NCI-H146 (cell line): ENCODE data around the gene MAPK13.
A peak's percentile ranks its signal among the peaks of the same experiment; 100 is the strongest.
"Not testable (repeated sequence)": the region's sequence is repeated elsewhere in the genome, so short reads cannot be mapped to it uniquely, and the experiment has no call there.

Experiments
- DNase-seq: peaks from one replicate; lab custom pipeline; 2025; lab: John Stamatoyannopoulos, UW

The MAPK13 gene

DNA sequence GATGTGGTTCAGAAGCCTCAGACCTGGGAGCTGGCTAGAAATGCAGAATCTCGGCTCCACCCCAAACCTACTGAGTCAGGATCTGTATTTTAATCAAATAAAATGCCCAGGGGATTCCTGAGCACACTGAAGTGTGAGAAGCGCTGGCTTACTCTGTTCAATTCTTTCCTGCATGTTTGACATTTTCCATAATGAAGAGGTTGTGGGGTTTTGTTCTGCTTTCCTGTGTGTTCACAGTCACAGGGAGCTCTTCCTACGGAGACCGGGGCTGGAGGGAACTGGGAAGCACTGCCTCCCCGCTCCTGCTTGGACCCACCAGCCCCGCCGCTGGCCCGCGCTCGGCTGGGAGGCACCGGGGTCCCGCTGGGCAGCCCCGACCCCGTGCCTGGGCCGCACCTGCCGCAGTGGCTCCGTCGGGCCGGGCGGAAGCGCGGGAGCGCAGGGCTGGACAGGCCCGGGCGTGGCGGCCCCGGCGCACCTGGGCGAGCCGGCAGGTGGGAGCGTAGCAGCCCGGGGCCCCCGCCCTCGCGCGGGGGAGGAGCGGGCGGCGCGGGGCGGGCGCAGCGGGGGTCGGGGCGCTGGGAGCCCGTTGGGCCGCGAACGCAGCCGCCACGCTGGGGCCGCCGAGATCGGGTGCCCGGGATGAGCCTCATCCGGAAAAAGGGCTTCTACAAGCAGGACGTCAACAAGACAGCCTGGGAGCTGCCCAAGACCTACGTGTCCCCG, at the start of gene MAPK13:
MAPK13 (plus strand) TSS at position 573 of the 726 bp plus-strand sequence; CDS start at position 643, 70 bp downstream.
- DNase-seq: peak; percentile 90

DNA sequence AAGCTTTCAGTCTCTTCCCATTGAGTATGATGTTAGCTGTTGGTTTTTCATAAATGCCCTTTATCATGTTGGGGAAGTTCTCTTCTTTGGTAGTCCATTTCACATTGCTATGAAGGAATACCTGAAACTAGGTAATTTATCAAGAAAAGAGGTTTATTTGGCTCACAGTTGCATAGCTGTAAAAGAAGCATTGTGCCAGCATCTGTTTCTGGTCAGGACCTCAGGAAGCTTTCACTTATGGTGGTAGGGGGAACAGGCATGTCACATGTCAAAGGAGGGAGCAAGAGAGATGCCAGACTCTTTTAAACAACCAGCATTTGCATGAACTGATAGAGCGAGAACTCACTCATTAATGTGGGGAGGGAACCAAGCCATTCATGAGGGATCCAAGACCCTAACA, 48.0 kb upstream of the MAPK13 start:
- no peak for DNase-seq

DNA sequence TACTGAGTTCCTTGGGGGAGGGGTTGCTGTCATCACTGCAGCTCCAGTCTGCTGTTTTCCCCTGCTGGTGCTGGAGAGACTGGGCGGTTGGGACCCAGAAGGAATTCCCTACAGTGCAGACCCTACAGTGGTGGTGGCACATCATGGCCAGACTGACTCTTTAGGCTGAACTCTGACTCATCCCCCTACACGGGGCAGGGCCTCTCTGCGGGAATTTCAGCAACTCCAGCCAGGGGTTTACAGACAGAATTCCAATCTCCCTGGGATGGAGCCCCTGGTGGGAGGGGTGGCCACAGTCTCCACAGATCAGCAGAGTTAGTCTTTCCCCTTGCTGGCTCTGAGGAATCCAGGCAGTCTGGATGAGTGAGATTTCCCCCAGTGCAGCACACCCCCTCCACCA, 46.9 kb upstream of the MAPK13 start:
- no peak for DNase-seq

DNA sequence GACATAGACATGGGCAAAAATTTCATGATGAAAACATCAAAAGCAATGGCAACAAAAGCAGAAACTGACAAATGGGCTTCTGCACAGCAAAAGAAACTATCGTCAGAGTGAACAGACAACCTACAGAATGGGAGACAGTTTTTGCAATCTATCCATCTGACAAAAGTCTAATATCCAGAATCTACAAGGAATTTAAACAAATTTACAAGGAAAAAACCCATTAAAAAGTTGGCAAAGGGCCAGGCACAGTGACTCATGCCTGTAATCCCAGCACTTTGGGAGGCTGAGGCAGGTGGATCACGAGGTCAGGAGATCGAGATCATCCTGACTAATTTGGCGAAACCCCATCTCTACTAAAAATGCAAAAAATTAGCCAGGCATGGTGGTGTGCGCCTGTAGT, 42.1 kb upstream of the MAPK13 start:
- DNase-seq: not testable (repeated sequence)

DNA sequence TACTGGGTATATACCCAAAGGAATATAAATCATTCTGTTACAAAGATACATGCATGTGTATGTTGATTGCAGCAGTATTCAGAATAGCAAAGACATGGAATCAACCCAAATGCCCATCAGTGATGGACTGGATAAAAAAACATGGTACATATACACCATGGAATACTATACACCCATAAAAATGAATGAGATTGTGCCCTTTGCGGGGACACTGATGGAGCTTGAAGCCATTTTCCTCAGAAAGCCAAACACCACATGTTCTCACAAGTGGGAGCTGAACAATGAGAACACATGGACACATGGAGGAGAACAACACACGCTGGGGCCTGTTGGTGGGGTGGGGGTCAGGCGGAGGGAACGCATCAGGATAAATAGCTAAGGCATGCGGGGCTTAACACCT, 41.3 kb upstream of the MAPK13 start:
- DNase-seq: no peak

DNA sequence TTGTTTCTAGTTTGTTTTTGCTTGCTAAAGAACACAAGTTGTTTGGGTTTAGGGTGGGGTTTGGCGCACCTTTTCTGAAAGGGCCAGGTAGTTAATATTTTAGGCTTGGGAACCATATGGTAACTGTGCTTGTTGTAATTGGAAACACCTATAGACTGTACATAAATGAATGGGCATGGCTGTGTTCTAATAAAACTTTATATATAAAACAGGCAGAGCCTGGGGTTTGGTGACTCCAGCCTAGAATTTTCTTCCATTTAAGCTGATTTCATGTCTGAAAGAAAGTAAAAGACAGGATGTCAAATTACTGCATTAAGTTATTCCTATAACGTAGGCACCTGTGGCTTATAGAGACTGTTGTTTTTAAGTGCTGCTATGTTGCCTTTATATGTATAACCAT, 36.1 kb upstream of the MAPK13 start:
- DNase-seq: no peak

DNA sequence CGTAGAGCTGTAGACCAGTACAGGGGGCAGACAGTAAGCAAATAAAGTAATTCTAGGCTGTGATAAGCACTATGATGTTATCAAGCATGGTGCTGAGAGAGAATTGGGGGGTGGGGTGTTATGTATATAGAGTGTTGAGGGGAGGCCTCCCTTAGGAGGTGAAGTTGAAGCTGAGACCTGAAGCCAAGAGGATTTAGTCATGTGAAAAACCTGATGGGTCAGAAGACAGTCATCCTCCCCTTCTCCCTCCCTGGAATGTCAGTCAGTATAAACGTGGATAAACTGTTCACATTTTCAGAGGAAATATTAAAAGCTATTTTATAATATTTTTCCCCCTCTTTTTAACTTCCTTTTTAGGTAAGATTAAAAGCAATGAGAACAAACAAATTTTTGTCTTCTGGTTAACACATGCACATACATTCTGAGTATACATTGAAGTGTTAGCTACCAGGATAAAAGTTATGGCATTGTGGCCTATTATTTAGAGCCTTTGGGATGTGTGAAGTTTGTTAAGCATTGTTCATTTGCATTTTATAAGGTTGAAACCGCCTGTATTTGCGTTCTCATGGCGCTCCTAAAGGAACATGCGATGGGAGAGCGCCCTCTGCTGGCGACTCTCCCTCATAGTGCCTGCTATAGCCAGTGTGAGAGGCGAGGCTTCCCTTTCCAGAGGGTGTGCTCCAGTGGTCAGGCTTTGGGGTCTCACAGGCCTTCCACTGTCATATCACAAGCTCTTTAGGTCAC, 35.4 kb upstream of the MAPK13 start:
- DNase-seq: peak; percentile 71

DNA sequence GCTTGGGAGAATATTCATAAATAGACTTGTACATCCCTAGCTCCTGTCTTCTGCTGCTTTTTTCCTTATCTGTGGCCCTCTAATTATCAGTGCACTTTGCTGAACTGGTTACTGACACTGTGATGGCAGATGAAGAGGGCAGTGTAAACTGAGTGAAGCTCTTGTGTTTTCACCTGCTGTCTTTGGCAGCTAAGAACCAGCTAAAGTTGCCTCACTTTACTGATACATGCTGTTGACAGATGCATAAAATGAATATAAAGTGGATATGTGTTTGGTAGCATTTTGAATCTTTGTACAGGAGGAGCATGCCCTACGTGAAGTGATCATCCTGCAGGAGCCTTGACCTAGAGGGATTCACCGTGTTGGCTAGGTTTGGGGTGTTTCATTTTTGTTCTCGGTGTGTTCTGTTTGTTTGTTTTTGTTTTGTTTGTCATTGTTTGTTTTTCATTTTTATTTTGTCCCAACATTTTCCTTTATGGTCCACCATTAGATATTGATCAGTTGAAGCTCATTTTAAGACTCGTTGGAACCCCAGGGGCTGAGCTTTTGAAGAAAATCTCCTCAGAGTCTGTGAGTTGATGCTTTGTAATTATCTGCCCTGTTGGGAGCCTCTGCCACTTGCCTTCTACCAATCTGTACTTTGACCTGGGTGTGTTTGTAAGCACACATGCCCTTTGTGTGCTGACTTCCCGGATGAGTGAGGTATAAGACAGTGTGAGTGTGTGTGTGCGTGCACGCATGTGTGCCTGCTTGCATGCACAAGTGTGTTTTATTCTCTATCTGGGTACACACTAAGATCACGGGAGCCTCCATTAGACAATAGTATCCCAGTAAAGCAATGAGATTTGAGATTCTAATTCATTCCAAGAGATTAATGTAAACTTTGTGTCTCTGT, 34.6 kb upstream of the MAPK13 start:
- DNase-seq: peak; percentile 85

DNA sequence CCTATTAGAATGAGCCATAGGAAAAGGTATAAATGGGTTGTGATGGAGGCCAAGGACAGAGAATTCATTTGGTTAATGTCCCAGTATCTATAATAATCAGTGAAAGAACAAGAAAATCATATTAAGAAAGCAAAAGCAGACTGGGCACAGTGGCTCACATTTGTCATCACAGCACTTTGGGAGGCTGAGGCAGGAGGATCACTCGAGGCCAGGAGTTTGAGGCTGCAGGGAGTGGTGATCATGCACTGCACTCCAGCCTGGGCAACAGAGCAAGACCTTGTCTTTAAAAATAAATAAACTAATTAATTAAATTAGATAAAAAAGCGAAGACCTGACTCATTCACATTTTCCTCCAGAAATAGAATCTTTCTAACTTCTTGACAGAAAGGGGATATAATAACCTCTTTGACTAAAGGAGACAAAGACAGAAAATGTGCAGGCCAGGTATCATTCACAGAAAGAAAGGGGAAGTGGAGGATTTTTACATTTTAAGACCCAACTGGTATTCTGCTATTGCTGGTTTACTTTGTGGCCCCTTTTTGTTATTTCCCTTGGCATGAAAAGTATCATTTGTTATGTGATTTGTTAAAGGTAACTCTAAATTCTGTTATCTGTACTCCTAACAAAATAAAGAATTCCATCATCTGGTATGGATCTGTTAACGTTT, 31.9 kb upstream of the MAPK13 start:
- no peak for DNase-seq

DNA sequence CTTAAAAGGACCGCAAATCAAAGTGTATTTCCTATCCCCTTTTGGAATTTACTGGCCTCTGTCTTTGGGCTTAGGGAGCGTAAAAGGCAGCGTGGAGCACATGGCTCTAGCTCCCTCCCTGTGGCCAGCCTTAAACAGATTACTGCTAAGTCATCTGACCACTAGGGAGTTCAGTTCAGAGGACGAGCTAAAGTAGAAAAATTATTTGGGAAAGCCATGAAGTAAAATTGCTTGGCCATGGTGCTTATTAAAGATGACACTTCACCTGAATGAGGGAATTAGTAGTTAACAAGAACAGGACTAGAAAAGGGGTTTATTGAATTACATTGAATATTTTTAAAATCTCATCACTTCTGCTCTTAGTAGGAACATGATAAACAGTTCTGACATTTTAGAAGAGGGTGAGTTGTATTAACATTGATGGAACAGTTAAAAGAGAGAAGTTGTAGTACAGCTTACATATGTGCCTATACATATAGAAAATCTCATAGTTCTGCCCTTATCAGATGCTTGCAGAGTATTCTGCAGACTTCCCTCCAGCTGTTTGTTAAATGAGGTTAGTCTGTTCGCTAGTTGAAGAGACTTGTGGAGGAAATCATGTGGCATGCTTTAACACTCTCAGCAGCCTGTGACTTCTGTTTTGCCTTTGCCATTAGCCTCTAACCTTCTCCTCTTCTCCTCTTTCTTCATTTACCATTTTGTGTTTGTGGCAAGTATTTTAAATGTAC, 31.2 kb upstream of the MAPK13 start:
- no peak for DNase-seq

DNA sequence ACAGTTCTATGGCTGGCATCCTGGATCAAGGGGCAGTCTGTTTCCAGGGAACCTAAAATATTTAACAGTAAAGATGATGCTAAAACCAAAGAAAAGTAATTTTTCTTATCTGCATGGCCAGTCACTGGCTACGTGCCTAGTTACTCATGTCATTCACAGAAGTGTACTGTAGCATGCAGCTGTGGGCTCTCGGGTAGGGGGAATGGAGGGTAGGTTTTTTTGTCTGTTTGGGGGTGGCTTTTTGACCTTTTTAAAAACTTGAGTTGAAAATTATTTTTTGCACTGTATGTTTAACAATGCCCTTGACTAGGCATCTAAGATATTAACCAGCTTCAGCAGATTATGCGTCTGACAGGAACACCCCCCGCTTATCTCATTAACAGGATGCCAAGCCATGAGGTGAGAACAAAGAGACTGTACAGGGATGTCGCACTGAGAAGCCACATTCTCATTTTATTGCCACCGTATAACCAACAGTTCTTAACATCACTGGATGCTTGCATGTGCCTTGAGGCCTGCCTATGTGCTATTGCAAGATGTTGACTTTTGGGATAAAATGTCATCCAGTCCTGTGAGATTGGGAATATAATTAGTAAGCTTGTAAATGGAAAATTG, 30.3 kb upstream of the MAPK13 start:
- DNase-seq: no peak

DNA sequence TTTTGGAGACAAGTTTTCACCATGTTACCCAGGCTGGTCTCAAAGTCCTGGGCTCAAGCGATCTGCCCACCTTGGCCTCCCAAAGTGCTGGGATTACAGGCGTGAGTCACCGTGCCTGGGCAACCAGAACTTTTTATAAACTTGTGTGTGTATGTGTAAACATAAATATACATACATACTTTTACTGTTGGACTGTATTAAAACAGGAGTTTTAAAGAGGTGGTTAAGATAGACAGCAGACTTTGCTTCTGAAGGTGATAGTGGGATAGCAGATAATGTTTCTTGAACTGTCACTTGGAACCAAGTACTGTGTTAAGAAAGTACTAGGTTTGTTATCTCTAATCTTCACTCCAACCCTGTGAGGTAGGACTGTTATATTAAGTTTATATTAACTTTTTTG, 28.6 kb upstream of the MAPK13 start:
- DNase-seq: no peak

DNA sequence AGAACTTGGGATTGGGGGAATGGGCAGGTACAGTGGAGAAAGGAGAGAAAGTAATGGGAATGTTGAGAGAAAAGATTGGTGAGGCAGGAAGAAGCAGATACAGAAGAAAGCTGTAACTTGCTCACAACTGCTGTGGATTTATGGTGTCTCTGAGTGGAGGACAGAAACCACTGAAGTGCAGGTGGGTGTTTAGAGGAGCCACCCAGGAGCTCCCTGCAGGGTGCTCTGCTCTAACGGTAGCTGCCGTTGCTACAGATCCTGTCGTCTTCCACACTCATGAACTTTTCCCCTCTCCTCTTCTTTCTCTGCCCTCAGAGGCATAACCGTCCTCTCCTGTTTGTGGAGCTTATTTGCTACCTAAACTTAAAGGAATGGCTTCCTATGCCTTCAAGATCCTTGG, 27.5 kb upstream of the MAPK13 start:
- no peak for DNase-seq

DNA sequence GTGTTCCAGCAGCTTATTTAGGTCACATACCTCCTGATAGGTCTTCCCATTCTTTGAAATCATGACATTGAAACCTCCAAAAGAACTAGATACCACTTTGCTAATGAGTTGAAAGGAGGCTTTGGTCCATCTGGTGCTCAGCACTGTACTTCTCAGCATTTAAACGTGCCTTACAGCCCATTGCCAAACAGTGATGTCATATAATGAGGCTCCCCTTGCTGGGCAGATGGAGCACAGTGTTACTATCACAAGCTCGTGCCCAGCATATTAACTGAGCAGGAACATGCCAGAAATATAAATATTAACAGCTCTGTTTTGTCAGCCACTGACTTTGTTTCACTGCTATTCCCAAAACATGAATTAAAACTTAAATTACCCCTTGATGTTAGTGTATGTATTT, 25.5 kb upstream of the MAPK13 start:
- no peak for DNase-seq

DNA sequence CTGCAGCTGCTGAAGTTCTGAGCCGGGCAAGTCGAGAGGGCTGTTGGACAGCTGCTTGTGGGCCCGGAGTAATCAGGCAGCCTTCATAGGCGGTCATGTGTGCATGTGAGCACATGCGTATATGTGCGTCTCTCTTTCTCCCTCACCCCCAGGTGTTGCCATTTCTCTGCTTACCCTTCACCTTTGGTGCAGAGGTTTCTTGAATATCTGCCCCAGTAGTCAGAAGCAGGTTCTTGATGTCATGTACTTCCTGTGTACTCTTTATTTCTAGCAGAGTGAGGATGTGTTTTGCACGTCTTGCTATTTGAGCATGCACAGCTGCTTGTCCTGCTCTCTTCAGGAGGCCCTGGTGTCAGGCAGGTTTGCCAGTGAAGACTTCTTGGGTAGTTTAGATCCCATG, 21.2 kb upstream of the MAPK13 start:
- DNase-seq: no peak

DNA sequence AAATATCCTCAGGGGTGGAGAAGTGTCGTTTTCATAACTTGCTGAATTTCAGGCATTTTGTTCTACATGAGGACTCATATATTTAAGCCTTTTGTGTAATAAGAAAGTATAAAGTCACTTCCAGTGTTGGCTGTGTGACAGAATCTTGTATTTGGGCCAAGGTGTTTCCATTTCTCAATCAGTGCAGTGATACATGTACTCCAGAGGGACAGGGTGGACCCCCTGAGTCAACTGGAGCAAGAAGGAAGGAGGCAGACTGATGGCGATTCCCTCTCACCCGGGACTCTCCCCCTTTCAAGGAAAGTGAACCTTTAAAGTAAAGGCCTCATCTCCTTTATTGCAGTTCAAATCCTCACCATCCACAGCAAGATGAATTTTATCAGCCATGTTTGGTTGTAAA, 20.3 kb upstream of the MAPK13 start:
- no peak for DNase-seq

DNA sequence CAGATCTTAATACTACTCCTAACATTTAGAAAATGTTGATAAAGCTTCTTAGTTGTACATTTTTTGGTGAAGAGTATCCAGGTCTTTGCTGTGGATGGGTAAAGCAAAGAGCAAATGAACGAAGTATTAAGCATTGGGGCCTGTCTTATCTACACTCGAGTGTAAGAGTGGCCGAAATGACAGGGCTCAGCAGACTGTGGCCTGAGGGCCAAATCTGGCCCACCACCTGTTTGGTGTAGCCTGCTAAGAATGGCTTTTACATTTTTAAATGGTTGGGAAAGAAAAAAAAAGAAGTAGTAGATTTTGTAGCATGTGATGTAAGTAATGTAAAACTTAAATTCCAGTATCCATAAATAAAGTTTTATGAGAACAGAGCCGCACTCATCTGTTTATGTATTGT, 19.4 kb upstream of the MAPK13 start:
- no peak for DNase-seq

DNA sequence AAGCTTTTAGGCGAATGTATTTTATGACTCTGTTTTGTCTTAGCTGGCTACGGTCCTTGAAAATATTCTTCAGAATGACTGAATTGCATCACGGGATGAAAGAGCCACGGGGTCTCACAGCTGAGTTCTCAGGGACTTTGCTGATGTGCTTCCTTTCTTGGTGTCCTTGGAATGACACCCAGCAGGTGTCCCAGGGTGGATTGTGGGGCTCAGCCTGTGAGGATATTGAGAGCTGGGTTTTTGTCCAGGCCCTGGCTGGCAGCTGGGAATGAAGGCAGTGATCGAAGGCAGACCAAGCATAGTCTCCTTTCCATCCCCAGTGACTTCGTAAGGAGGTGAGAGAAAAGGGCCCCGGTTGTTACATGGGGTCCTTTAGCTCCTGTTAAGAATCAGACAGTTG, 18.8 kb upstream of the MAPK13 start:
- no peak for DNase-seq

DNA sequence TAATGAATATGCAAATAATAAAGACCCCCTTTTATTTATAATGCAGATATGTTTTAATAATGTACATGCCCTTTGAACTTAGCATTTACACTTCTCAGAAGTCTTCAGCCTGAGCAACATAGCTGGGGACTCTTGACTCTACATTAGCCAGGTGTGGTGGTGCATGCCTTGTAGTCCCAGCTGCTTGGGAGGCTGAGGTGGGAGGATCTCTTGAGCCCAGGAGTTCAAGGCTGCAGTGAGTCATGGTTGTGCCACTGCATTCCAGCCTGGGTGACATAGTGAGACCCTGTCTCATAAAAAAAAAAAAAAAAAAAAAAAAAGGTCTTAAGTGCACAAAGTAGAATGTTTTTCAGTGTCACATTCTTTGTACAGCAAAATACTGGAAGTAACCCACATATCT, 17.3 kb upstream of the MAPK13 start:
- no peak for DNase-seq

DNA sequence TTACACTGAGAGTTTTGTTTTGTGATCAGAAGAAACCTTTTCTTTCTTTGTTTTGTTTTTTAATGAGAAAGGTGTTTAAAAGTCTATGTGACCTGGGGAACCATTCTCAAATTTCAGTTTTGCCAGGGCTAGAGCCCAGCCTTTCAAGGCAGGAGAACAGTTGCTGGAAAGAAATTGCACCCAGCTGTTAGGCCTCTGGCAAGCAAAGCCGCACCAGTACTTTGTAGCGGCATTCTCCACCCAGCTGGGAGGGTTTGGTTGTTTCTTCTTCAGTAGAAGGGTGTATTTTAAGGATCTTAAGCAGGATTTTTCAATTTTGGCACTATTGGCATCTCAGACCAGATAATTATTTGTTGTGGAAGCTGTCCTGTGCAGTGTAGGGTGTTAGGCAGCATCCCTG, 16.6 kb upstream of the MAPK13 start:
- DNase-seq: no peak

DNA sequence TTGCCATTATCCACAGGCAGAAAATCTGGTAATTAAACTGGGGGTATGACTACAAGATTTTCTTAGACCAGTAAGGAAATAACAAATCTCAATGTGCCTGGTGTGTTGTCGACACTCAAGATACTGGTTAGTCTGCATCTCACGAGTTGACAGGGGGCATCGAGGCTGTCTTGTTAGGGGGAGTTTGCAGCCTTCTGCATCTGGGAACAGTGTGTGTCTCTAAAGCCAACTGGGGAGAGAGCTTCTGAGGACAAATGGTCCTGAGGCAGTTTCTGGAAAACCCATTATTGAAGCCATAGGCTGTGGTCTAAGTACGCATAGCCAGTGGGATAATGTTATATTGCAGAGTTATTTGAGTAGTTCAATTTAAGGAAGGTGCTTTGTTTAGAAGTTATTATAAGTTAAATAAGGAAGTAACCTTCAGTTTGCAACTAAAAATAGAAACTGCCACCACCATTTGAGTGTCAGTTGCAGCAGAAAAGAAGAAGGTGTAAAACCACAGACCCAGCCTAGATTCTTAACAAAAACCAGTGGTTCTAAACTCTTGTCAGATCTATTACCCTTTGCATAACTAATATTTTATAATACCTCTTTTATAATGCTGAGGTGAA, 15.4 kb upstream of the MAPK13 start:
- DNase-seq: no peak
